ENCODE results near the gene SLC6A18. TPM values are rescaled to one million over a fixed set of nuclear protein-coding genes. Genes with fewer than 3 reads are reported as not detected.

SLC6A18 gene
- total and polyA plus RNA-seq, 2 of the 13 experiments (the other 11 are each of a cell fraction or from before 2014, with no cell fraction given): not detected

DNA sequence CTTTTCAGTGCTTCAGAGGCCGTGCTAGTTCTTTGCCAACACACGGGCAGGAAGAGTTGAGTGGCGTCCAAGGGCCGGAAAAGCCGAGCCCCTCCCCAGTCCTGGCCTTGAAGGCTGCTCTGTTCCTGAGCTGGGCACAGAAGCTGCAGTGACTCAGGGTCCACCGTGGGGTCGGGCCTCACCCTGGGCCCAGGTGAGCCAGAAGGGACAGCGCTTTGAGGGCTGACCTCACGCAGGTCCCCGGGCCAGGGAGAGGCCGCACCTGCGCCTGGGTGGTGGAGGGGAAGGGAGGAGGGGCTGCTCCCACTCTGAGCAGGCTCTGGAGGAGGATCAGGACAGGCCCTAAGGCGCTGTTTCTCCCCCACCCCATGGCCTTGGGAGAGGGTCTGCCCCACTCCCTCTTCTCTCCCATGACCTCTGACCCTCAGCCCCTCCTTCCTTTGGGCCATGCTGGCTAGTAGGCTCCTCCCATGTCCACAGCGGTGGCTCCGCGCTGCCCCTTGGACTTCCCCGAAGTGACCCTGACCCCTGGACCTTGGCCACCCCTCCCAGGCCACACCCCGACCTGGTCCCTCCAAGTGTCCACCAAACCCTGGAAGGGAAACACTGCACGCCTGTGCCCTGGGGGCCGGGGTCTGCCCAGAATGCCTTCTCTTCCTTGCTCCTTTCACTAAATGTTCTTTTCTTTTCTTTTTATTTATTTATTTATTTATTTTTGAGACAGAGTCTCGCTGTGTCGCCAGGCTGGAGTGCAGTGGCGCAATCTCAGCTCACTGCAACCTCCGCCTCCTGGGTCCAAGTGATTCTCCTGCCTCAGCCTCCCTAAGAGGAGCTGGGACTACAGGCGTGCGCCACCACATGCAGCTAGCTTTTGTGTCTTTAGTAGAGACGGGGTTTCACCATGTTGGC is 43.5 kb upstream of the SLC6A18 start (continued):
- TF ChIP-seq, protein P1, sequence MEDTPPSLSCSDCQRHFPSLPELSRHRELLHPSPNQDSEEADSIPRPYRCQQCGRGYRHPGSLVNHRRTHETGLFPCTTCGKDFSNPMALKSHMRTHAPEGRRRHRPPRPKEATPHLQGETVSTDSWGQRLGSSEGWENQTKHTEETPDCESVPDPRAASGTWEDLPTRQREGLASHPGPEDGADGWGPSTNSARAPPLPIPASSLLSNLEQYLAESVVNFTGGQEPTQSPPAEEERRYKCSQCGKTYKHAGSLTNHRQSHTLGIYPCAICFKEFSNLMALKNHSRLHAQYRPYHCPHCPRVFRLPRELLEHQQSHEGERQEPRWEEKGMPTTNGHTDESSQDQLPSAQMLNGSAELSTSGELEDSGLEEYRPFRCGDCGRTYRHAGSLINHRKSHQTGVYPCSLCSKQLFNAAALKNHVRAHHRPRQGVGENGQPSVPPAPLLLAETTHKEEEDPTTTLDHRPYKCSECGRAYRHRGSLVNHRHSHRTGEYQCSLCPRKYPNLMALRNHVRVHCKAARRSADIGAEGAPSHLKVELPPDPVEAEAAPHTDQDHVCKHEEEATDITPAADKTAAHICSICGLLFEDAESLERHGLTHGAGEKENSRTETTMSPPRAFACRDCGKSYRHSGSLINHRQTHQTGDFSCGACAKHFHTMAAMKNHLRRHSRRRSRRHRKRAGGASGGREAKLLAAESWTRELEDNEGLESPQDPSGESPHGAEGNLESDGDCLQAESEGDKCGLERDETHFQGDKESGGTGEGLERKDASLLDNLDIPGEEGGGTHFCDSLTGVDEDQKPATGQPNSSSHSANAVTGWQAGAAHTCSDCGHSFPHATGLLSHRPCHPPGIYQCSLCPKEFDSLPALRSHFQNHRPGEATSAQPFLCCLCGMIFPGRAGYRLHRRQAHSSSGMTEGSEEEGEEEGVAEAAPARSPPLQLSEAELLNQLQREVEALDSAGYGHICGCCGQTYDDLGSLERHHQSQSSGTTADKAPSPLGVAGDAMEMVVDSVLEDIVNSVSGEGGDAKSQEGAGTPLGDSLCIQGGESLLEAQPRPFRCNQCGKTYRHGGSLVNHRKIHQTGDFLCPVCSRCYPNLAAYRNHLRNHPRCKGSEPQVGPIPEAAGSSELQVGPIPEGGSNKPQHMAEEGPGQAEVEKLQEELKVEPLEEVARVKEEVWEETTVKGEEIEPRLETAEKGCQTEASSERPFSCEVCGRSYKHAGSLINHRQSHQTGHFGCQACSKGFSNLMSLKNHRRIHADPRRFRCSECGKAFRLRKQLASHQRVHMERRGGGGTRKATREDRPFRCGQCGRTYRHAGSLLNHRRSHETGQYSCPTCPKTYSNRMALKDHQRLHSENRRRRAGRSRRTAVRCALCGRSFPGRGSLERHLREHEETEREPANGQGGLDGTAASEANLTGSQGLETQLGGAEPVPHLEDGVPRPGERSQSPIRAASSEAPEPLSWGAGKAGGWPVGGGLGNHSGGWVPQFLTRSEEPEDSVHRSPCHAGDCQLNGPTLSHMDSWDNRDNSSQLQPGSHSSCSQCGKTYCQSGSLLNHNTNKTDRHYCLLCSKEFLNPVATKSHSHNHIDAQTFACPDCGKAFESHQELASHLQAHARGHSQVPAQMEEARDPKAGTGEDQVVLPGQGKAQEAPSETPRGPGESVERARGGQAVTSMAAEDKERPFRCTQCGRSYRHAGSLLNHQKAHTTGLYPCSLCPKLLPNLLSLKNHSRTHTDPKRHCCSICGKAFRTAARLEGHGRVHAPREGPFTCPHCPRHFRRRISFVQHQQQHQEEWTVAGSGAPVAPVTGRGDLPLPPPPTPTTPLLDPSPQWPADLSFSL (CRISPR knock-in tag; IDR thresholded peaks at IDR 0.05): no peak
- TF ChIP-seq, protein P2, sequence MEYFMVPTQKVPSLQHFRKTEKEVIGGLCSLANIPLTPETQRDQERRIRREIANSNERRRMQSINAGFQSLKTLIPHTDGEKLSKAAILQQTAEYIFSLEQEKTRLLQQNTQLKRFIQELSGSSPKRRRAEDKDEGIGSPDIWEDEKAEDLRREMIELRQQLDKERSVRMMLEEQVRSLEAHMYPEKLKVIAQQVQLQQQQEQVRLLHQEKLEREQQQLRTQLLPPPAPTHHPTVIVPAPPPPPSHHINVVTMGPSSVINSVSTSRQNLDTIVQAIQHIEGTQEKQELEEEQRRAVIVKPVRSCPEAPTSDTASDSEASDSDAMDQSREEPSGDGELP (IDR thresholded peaks at IDR 0.05; ENCODE audit: borderline replicate concordance, low read depth): peak; percentile 9; the same call in 1 of the 2 replicates
- TF ChIP-seq ZNF746 (CRISPR knock-in tag; IDR thresholded peaks at IDR 0.05): peak; percentile 76
- TF ChIP-seq MTA1 (CRISPR knock-in tag; IDR thresholded peaks at IDR 0.05; ENCODE audit: borderline replicate concordance): peak; percentile 87
- TF ChIP-seq, protein P3, sequence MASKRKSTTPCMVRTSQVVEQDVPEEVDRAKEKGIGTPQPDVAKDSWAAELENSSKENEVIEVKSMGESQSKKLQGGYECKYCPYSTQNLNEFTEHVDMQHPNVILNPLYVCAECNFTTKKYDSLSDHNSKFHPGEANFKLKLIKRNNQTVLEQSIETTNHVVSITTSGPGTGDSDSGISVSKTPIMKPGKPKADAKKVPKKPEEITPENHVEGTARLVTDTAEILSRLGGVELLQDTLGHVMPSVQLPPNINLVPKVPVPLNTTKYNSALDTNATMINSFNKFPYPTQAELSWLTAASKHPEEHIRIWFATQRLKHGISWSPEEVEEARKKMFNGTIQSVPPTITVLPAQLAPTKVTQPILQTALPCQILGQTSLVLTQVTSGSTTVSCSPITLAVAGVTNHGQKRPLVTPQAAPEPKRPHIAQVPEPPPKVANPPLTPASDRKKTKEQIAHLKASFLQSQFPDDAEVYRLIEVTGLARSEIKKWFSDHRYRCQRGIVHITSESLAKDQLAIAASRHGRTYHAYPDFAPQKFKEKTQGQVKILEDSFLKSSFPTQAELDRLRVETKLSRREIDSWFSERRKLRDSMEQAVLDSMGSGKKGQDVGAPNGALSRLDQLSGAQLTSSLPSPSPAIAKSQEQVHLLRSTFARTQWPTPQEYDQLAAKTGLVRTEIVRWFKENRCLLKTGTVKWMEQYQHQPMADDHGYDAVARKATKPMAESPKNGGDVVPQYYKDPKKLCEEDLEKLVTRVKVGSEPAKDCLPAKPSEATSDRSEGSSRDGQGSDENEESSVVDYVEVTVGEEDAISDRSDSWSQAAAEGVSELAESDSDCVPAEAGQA (IDR thresholded peaks at IDR 0.05; ENCODE audit: low read depth): no peak
- TF ChIP-seq, protein P3 (CRISPR knock-in tag; IDR thresholded peaks at IDR 0.05; ENCODE audit: borderline replicate concordance): no peak
- TF ChIP-seq GABPB1 (CRISPR knock-in tag; IDR thresholded peaks at IDR 0.05): peak; percentile 52; the same call in 1 of the 2 replicates
- TF ChIP-seq, protein P4, sequence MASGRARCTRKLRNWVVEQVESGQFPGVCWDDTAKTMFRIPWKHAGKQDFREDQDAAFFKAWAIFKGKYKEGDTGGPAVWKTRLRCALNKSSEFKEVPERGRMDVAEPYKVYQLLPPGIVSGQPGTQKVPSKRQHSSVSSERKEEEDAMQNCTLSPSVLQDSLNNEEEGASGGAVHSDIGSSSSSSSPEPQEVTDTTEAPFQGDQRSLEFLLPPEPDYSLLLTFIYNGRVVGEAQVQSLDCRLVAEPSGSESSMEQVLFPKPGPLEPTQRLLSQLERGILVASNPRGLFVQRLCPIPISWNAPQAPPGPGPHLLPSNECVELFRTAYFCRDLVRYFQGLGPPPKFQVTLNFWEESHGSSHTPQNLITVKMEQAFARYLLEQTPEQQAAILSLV (CRISPR knock-in tag; IDR thresholded peaks at IDR 0.05; ENCODE audit: borderline replicate concordance): peak; percentile 84; the same call in 1 of the 2 replicates
- TF ChIP-seq ZNF775 (CRISPR knock-in tag; IDR thresholded peaks at IDR 0.05; ENCODE audit: borderline replicate concordance): 0 out of 2 replicates have a peak, but pooled peaks have one; percentile 33
- TF ChIP-seq, protein P5, sequence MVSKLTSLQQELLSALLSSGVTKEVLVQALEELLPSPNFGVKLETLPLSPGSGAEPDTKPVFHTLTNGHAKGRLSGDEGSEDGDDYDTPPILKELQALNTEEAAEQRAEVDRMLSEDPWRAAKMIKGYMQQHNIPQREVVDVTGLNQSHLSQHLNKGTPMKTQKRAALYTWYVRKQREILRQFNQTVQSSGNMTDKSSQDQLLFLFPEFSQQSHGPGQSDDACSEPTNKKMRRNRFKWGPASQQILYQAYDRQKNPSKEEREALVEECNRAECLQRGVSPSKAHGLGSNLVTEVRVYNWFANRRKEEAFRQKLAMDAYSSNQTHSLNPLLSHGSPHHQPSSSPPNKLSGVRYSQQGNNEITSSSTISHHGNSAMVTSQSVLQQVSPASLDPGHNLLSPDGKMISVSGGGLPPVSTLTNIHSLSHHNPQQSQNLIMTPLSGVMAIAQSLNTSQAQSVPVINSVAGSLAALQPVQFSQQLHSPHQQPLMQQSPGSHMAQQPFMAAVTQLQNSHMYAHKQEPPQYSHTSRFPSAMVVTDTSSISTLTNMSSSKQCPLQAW (CRISPR knock-in tag; IDR thresholded peaks at IDR 0.05): no peak

Measured in HepG2 (cell line).